ENCODE data around the gene BARX2.

Gene BARX2

DNA sequence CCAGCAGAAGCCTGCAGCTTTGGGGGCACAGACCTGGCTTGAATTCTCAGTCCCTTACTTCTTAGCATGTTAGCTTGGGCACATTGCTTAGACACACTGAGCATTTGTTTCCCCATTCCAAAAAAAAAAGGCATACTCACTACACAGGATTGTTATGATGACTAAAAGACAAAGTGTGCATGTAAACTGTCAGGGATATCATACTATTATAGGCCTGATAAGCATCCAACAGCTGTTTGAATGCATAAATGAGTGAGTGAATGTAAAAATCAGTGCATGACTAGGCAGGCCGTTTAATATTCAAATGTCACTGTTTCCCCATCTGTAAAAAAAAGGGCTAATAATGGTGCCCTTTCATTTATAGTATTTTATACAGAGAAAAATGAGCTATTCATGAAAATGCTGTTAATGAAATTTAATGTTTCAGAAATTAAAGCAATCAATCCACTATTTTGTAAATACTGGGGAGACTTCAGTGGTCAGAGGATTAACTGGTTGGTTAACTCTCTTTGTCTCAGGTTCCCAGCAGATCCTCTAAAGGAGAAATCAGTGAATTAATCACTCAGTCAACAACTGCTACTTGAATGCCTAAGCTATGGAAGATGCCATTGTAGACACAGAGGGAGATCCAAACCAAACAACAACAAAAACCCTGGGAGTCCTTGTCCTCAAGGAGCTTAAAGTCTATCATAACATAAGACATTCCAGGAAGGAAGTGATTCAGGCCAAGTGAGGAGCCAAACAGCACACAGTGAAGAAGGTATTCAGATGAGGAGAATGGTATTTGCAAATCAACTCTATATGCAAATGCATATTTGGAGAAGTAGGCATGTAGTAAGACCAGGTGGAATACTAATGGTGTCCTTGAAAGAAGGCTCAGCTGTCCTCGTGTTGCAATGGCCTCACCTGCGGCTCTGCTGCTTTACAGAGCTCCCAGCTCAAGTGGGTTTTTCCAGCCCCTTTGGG lies 26.8 kb downstream of the BARX2 start:
- no peak for DNase-seq (ENCODE audit: low spot score)

- DNase-seq (ENCODE audit: low spot score): no peak
These were observed 29.1 kb downstream of the BARX2 start for GRCh38 chr11:129404731-129405130.

- no peak for DNase-seq (ENCODE audit: low spot score)
These were observed 33.3 kb downstream of the BARX2 start for GRCh38 chr11:129408865-129409444.

DNA sequence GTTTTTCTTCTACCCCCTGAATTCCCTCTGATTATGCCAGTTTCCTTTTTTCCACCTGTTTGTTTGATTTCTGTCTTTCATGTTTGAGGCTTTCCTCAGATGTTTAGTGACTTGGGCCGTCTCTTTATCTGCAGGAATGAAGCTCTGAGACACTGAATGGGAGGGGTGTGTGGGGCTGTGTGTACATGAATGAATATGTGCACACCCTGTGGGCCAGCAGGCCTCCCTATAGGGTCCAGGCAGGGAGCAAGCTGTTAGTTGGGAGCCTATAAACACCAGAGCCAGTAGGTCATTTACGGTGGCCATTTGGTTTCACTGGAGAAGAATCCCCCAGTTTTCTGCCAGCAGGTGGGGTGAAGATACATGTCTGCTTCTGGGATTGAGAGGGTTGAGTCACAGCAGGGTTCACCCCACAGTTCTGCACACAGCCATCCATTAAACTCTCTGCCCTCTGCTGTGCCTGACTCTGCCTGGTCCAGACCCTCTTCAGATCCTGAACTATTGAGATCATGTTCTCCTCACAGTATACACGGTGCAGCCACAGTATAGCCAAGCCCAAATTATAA lies 34.8 kb downstream of the BARX2 start:
- no peak for DNase-seq (ENCODE audit: low spot score)

DNA sequence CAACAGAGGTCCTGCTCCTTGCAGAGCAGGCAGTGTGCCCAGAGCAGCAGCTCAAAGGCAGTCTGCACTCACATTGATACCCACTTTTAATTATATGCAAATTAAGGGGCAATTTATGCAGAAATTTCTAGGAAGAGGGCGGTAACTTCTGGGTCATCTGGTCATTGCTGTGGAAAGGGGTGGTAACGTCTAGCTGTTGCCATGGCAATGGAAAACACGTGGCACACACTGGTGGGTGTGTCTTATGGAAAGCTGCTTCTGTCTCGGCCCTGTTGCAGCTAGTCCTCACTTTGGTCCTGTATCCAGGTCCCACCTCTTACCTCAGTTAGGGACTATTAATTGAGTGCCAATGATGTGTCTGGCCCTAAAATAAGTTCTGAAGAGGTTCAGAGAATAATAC lies 36.8 kb downstream of the BARX2 start:
- DNase-seq (ENCODE audit: low spot score): no peak

DNA sequence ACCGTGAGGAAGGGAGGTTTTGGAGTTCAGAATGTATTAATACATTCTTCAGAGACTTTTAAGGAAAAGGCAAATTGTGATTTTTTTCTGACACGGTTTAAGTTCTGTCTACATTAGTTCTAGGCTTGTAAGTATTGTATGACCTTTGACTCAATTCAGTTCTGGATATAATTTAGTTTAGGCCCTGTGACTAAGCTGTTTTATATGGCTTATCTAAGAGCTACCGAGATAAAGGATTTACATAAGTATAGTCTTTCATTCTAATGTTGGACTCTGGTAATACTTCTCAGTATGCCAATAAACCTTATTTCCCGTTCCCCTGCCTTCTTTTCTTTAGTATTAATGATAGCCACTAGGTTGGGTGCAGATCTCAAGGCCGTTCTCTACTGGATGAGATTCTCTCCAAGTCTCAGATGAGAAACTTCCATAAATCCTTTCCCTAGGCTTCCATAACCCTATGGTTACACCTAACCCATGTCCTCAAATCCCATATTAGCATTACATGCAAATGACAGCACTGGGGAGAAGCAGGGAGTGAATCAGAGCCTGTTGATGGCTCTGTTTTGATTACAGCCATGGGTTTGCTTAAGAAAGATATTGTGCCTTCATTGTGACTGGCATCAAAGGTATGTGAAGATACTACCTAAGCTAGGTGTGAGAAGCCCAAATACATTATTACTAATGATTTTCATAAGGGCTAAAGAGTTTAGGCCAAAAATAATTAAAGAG lies 38.7 kb downstream of the BARX2 start:
- DNase-seq (ENCODE audit: low spot score): no peak

DNA sequence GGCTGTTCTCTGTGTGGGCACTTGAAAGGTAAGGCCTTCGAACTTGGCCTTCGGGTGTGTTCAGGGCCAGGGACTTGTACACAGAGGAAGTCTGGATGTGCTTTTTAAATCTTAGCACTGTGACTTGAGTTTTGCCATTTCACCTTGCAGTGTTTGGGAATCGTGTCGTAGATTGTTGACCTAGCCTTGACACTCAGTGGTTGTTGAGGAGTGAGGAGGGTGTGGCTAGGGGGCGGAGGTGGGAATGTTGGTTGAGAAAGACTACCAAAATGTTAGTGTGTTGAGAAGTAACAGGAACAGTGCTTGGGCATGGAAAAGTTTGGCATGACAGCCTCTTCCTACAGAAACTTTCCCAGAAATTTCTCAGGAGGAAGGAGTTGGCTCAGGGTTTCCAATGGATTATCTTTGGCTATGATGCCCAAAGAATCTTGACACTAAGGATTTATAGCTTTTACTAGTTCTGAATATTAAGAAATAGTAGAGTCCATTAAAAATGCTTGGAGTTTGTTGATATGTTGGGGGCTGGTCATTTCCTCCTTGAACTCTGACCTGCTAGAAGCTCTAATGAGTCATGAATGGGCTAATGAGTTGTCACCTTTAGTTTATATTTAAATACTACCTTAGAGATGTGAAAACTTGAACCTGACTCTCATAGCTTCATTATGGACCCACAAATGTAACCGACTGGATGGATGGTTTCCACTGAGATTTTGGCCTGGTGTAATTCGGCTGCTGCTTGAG lies 40.6 kb downstream of the BARX2 start:
- DNase-seq (ENCODE audit: low spot score): no peak

DNA sequence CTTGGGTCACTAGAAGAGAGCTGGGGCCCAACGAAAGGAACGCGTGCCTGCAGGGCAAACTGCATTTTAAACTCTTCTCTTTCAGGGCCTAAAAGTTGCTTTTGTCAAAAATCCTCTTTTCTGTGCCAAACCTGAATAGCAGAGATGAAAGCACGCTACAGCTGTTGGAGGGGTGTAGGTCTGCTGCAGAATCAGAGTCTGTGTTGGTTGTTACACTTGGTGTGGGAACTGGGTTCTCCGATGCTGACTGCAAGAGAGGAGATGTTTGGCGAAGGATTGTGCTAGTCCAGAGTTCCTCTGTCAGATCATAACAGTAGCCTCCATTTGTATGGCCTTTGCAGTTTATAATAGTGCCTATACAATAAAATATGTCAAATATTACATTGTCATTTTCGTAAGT lies 41.8 kb downstream of the BARX2 start:
- DNase-seq (ENCODE audit: low spot score): no peak

DNA sequence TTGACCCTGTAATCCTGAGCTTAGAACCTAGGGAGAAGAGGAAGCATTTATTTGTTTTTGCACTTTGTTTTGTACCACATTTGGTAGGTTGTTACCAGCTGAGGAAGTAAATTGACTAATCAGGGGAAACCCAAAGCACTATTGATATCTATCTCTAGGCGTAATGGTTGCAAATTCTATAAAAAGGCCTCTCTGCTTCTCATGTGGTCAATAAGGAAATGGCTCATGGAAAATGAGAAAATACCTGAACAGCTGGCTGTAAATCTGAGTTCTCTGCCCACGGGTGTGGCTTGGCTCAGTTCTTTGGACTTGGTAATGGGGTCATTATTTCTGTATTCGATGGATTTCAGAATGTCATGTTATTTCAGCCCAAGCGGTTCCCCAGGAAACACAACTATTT lies 42.4 kb downstream of the BARX2 start:
- no peak for DNase-seq (ENCODE audit: low spot score)

DNA sequence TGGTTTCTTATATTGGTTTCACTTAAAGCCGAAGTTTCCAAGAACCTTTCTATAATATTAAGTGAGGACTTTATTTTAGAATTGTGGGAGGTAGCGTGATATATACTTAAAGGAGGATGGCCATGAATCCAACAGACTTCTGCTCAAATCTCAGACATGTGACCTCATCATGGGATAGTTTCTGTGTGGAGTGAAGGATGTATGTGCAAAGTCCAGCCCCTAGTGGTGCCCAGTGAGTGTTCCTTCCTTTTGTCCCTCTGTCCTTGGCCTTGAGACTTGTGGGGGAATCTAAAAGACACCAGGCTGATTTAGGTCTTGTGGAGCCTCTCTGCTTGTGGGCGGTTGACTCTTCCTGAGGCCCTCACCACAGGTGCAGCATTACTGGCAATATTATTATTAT lies 43.7 kb downstream of the BARX2 start:
- no peak for DNase-seq (ENCODE audit: low spot score)

DNA sequence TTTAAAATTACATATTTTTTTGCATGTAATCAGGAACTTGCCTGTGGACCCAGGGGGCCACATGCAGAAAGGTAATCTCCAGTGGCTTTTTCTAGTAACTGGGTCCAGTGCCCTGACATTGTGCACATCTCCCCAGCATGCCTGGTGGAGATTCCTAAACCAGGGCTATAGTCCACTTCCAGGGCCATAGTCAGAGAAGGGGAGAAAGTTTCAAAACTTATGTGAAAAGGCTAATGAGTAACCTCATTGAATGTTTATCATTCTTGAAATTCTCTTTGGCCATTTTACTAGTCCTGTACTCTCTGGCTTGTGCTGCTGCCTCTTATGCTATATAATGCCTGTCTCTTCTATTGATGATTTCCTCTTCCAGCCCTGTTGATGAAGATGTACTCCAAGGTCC lies 47.8 kb downstream of the BARX2 start:
- no peak for DNase-seq (ENCODE audit: low spot score)

DNA sequence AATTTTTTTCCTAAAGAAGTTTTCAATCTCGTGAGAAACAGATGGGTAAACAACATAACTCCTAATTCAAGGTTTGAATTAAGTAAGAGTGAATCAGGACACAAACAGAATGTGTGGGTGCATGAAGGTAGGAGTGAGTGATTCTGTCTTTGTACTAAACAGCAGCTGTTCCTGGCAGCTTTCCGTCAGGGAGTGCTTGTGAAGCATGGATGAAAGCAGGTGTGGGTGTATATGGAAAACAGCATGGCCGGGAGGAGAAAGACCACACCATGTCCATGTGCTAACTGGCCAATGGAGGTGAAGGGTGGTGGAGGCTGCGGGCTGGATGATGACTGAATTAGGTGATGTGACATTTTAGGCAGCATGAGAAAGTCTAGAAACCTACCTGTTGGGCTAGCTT lies 49.6 kb downstream of the BARX2 start:
- no peak for DNase-seq (ENCODE audit: low spot score)

GRCh38 chr11:129426038-129426437 lies 50.4 kb downstream of the BARX2 start:
- DNase-seq (ENCODE audit: low spot score): no peak

GRCh38 chr11:129426776-129427175 lies 51.1 kb downstream of the BARX2 start:
- no peak for DNase-seq (ENCODE audit: low spot score)

DNA sequence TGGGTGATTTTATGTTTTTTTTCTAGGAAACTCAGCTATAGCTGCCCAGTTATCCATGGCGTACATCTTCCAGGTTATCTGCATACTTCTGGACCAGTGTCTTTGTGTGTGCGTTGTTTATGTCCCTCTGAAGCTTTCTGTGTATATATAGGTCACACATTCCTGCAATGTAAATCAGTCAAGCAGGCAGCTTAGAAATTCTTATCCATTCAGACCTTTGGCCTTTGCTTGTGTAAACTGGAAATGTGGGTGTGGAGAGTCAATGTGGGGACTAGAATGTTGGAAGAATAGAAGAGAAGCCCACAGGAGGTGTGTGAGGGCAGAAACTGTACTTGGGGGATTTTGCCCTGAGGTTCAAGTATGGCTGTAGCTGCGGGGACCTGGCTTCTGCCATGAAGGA lies 51.7 kb downstream of the BARX2 start:
- no peak for DNase-seq (ENCODE audit: low spot score)

GRCh38 chr11:129427816-129428406 lies 52.3 kb downstream of the BARX2 start:
- DNase-seq (ENCODE audit: low spot score): no peak

DNA sequence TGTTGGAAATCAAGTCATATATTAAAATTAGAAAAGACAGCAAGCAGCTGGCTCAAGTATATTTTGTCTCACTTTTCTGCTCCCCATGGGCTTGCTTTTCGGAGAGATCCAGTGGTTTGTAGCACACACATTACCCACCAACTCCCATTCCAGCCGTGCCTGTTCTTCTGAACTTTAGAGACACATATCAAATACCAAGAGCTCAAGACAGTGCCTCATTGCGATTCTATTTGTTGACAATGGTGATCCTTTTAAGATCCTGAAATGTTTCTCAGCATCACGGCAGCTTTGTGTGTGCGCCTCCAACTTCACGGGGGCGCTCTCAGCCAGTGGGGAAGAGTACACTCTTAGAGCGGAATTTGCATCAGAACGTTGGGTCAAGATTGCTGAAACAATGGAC lies 52.9 kb downstream of the BARX2 start:
- no peak for DNase-seq (ENCODE audit: low spot score)

DNA sequence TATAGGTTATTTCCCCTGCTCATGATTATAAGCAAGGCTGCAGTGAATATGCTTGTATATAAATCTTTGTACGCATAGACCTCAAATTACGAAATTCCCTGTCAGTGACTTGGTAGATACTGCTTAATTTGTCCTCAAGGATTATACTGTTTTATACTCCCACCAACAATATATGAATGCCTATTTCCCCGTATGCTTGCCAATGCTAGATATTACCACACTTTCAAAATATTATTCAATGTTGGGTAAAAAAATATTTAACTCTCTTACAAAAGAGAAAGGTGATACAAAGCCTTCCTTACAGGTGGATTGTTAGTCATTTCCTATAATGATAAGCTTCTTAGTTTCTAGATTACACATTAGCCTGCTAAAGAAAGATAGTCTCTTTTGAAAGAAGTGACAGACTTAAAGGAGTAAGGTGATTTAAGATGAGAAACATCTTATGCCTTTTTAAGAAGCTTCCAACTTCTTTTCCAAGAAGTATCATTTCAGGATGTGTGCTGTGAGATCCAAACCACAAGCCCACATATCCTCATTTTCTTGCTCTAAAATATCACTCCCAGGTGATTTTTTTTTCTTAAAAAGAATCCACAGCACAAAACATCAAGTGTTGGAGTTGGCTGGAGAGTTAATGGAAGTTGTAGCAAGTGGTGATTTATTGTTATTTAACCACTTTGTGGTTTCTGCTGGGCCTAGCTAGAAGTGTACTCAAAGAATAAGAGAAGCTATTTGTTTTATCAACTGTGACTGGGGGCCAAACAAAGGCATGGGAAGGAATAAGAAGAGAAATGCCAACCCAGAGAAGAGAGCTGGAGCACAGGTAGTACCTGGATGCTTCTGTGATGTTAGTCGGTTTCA lies 59.2 kb downstream of the BARX2 start:
- DNase-seq (ENCODE audit: low spot score): no peak

GRCh38 chr11:129435499-129436245 lies 60.0 kb downstream of the BARX2 start:
- DNase-seq (ENCODE audit: low spot score): no peak

DNA sequence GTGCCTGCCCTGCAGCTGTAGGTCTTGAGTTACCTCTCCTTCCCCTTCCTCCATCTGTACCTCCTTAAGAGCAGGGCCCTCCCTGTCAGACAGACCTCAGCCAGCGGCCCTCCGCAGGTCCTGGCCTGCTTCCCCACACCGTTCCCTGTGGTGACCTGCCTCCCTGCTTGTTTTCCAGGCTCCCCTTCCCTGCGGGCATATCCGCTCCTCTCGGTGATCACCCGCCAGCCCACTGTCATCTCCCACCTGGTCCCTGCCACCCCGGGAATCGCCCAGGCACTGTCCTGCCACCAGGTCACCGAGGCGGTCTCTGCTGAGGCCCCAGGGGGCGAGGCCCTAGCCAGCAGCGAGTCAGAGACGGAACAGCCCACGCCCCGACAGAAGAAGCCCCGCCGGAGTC lies 60.9 kb downstream of the BARX2 start:
- DNase-seq (ENCODE audit: low spot score): no peak

All from COLO829 (cell line).